LNCaP clone FGC (cell line): ENCODE results near the gene FAHD2B.
"Not testable (repeated sequence)": the region's sequence is repeated elsewhere in the genome, so short reads cannot be mapped to it uniquely, and the experiment has no call there.

Experiments
- DNase-seq: peaks from one replicate; pipeline ENCODE4 v3.0.0-alpha.2; 2011; ENCODE audit warnings: low read depth
- H3K4me3 ChIP-seq: 2 replicates; pipeline ENCODE4 v1.5.1; 2011; ENCODE audit warnings: mild to moderate bottlenecking, low read depth, low read length, control low read depth

FAHD2B gene

DNA sequence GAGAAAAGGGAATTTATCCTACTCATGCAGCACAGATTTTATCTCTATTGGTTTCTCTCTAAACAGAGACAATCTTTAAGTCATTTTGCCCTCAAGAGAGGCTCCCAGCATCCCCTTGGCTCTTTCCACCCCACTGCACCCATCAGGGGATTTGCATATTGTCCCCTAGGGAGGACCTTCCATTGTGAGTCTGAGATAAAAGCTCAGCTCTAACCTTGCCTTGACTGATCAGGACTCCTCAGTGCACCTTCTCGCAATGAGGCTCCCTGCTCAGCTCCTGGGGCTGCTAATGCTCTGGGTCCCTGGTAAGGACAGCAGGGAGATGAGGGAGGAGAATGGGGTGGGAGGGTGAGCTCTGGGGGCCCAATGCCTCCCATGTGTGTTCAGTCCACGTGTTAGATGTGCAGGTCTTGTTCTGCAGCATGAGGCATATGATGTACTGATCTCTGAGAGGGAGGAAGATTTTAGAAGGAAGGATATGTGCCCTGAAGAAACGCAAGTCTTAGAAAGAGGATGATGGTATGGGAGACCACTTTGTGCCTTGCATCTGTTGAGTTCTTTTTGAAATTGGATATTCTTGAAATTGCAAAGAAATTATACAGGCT is 48.7 kb downstream of the FAHD2B start:
- not testable (repeated sequence) for DNase-seq, H3K4me3 ChIP-seq
